Aorta (tissue), 5 donors: ENCODE results near the gene ZBTB47. TPM values are rescaled to one million over a fixed set of nuclear protein-coding genes. Genes with fewer than 3 reads are reported as not detected.
A peak's percentile ranks its signal among the peaks of the same experiment; 100 is the strongest.

Experiments
- ATAC-seq: fragments of 200-7000 bp; cut with Tn5 transposase; one replicate; pipeline ENCODE4 v1.9.1; 2022; ENCODE audit warnings: moderate library complexity; ENCODE audit not compliant: low FRiP score
- DNase-seq, 2 donors: peaks; one replicate each; pipeline ENCODE4 v3.0.0-alpha.2; 2020
- H3K27ac ChIP-seq, 2 donors: one replicate each; pipeline ENCODE4 v1.5.1; 2013; ENCODE audit warnings: low read length in 2 of 2, mild to moderate bottlenecking in 2 of 2, moderate library complexity in 2 of 2, control low read depth in 1 of 2, inconsistent platforms in 1 of 2, low read depth in 1 of 2
- H3K27me3 ChIP-seq, 2 donors: one replicate each; pipeline ENCODE4 v1.6.1; 2013; ENCODE audit warnings: control low read depth in 1 of 2, low read length in 1 of 2, mild to moderate bottlenecking in 1 of 2, moderate library complexity in 1 of 2; ENCODE audit not compliant: insufficient read depth in 2 of 2, control insufficient read depth in 1 of 2
- H3K36me3 ChIP-seq, 2 donors: one replicate each; pipeline ENCODE4 v1.6.1; 2013; ENCODE audit warnings: control low read depth in 1 of 2, low read length in 1 of 2, mild to moderate bottlenecking in 1 of 2; ENCODE audit not compliant: insufficient read depth in 2 of 2, control insufficient read depth in 1 of 2
- H3K4me1 ChIP-seq, 2 donors: one replicate each; pipeline ENCODE4 v1.6.1; 2013; ENCODE audit warnings: low read length in 2 of 2, control low read depth in 1 of 2, mild to moderate bottlenecking in 1 of 2, moderate library complexity in 1 of 2; ENCODE audit not compliant: insufficient read depth in 2 of 2, control insufficient read depth in 1 of 2
- H3K4me3 ChIP-seq, 2 donors: one replicate each; pipeline ENCODE4 v1.5.1; 2013; ENCODE audit warnings: low read length in 2 of 2, control low read depth in 1 of 2, mild to moderate bottlenecking in 1 of 2
- H3K9me3 ChIP-seq: one replicate; pipeline ENCODE4 v1.6.1; 2013; ENCODE audit warnings: mild to moderate bottlenecking, low read length; ENCODE audit not compliant: control insufficient read depth
- WGBS, 2 donors: extraction: QIAGEN DNeasy Blood & Tissue Kit; methylation state at CpG; one replicate each; pipeline ENCODE4 v1.1.7; 2013; 5-methylcytosine and 5-hydroxymethylcytosine counted together
- intact Hi-C, 2 donors: fragments of 100-400 bp; cut with DNase I; formaldehyde crosslinking; loops; one replicate each; pipeline versions ENCODE4 v1.14.2 to v1.15.0; 2022
- polyA plus RNA-seq, 2 donors: library from polyadenylated mRNA; stranded (reverse); fragments of 200-250 nt; gene quantifications; one replicate each; pipeline ENCODE4 v1.2.3, GENCODE V29; 2013
- total RNA-seq, 2 donors: library from RNA; stranded (reverse); fragmentation: NEBNext Ultra II Directional; extraction: Animal tissue kit (Norgen Biotek cat#: 25700); gene quantifications; one replicate each; pipeline ENCODE4 v1.2.1, GENCODE V29; 2021
- donor health status: healthy with polysubstance abuse.
- donor health status: Bipolar disorder and iron deficiency.
- donor health status: DM: no; HTN: no; CAD: no.
- donor health status: DM: no; HTN: no; CAD: no.
- donor health status: DM: yes; HTN: yes; CAD: no.

Gene ZBTB47
- total and polyA plus RNA-seq, 4 donors = 42.3 to 82.0 (median 74.8) TPM

DNA sequence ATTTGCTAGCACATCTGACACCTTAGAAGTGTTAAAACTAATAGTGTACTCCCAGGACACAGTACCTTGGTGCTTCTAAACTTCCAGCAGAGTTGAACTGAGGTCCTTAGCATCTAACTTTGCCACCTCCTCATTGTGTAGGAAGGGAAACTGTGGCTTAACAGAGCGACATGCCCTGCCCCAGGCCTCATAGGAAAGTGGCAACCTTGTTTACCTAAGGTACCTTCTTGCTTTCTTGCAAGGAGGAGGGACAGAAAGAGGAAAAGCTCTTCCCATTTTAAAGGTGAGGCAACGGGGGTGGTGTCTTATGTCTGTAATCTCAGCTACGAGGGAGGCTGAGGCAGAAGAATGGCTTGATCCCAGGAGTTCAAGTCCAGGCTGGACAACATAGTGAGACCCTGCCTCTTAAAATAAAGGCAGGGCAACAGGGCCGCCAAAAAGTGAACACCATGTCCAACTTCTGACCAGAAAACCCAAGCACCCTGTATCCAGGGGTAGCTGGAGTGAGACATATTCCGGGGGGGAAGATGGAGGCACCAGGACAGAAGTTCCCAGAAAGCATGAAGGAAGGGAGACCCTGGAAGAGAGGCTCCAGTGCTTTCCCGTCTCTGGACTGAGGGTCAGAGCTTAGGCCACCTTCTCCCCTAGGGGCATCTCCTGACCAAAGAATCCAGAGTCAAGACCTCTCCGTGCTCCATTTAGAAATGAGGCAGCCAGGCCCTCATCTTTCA, 31.3 kb downstream of the ZBTB47 start:
- Histone ChIP-seq H3K27me3 (no peaks in the 10 kb centered on the region), H3K9me3 (no peaks in the 10 kb centered on the region), H3K4me3 (no peak overlapping the region), H3K27ac (peak overlapping the region in 1 of 2 donors; percentile 44), H3K4me1 (peaks cover 0 to 3% of the 10 kb centered on the region in 2 donors), H3K36me3 (no peaks in the 10 kb centered on the region)
- 95% methylated on average over 7 of the region's 7 CpGs for WGBS, 2 donors
- intact Hi-C loops = loop anchor here in 1 of 2 donors (10.0 kb wide), 1 partner anchor 60 kb away; no protein-coding TSS in a partner anchor
- ATAC-seq = no peak
- peak in 1 of 2 donors; percentile 32 for DNase-seq

DNA sequence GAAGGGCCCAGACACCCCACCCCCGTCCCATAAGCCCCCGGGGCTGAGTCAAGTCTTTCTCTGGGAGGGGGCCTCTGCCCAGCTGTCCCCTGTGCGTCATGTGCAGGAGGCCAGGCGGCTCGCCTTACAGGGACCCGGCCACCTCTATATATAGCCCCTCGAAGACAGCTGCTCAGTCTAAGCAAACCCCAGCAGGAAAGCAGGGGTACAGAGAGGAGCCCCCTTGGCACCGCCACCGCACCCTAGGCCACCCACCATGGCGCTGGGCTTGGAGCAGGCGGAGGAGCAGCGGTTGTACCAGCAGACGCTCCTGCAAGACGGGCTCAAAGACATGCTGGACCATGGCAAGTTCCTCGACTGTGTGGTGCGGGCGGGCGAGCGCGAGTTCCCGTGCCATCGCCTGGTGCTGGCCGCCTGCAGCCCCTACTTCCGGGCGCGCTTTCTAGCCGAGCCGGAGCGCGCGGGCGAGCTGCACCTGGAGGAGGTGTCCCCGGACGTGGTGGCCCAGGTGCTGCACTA, 31.9 kb downstream of the ZBTB47 start, which contains the start of gene KLHL40:
TSS of gene KLHL40 (plus strand) at position 175 of the 519 bp plus-strand sequence. CDS start at position 257, 82 bp downstream.
- intact Hi-C loops = loop anchor here in 1 of 2 donors (10.0 kb wide), 1 partner anchor 59 kb away; no protein-coding TSS in a partner anchor
- H3K9me3 ChIP-seq = no peaks in the 10 kb centered on the region
- no peaks in the 10 kb centered on the region for H3K36me3 ChIP-seq
- no peak within 1 kb of the TSS for H3K4me3 ChIP-seq
- peak within 1 kb of the TSS in 1 of 2 donors; percentile 44 for H3K27ac ChIP-seq
- WGBS, 2 donors = 66 to 68% methylated on average over 34 of the region's 34 CpGs
- no peaks in the 10 kb centered on the region for H3K27me3 ChIP-seq
- H3K4me1 ChIP-seq = peaks cover 0 to 3% of the 10 kb centered on the region in 2 donors
- ATAC-seq (peak; percentile 16), DNase-seq (peak; percentile 38 to 68)

DNA sequence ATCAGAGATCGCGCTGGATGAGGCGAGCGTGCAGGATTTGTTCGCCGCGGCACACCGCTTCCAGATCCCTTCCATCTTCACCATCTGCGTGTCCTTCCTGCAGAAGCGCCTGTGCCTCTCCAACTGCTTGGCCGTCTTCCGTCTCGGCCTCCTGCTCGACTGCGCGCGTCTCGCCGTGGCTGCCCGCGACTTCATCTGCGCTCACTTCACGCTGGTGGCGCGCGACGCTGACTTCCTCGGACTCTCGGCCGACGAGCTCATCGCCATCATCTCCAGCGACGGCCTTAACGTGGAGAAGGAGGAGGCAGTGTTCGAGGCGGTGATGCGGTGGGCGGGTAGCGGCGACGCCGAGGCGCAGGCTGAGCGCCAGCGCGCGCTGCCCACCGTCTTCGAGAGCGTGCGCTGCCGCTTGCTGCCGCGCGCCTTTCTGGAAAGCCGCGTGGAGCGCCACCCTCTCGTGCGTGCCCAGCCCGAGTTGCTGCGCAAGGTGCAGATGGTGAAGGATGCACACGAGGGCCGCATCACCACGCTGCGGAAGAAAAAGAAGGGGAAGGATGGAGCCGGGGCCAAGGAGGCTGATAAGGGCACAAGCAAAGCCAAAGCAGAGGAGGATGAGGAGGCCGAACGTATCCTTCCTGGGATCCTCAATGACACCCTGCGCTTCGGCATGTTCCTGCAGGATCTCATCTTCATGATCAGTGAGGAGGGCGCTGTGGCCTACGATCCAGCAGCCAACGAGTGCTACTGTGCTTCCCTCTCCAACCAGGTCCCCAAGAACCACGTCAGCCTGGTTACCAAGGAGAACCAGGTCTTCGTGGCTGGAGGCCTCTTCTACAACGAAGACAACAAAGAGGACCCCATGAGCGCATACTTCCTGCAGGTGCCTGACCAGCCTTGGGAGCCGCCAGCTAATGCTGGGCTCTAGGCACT, 32.7 kb downstream of the ZBTB47 start:
- DNase-seq (peak; percentile 49 to 75), ATAC-seq (no peak)
- Histone ChIP-seq H3K4me3 (no peak overlapping the region), H3K27me3 (no peaks in the 10 kb centered on the region), H3K4me1 (peaks cover 0 to 3% of the 10 kb centered on the region in 2 donors), H3K27ac (no peak overlapping the region), H3K36me3 (no peaks in the 10 kb centered on the region), H3K9me3 (no peaks in the 10 kb centered on the region)
- 31 to 36% methylated on average over 80 of the region's 80 CpGs for WGBS, 2 donors
- intact Hi-C loops = loop anchor here in 1 of 2 donors (10.0 kb wide), 1 partner anchor 59 kb away; no protein-coding TSS in a partner anchor

DNA sequence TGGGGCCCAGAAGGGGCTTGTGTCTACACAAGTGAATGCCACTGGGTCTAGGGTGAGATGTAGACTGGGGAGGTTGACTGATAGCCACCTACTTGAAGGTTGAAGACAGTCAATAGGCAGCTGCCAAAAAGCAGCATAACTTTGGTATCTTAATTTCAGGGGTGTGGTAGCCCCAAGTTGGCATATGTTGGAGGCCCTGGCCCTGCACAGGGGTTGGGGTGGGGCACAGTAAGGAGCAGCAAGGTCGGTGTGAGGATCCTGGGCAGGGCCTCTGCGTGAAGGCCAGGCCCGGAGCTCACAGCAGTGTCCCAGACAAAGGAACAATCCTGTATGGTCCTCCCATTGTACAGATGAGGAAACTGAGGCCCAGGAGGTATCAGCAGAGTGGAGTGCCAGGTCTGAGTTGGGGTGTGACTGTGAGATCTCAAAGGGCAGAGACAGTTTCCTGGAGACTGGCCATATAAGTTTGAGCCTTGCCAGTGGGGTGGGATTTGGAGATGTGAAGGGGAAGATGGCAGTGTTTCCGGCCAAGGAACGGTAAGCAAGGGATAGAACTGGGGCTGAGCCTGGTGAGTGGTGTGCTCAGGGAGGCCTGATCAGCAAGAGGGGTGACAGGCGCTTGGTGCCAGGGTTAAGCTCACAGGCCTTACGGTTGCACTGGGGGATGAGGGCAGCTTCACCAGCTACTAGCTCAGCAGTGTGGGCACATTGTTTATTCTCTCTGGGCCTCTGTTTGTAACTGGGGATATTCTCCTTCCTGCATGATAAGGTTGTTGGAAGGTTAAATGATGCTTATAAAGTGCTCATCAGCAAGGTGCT, 33.5 kb downstream of the ZBTB47 start:
- H3K4me1 ChIP-seq = peaks cover 0 to 3% of the 10 kb centered on the region in 2 donors
- 85 to 86% methylated on average over 7 of the region's 7 CpGs for WGBS, 2 donors
- no peaks in the 10 kb centered on the region for H3K36me3 ChIP-seq
- no peak overlapping the region for H3K4me3 ChIP-seq
- H3K9me3 ChIP-seq = no peaks in the 10 kb centered on the region
- intact Hi-C loops = loop anchor here in 1 of 2 donors (10.0 kb wide), 1 partner anchor 58 kb away; no protein-coding TSS in a partner anchor
- H3K27me3 ChIP-seq = no peaks in the 10 kb centered on the region
- no peak overlapping the region for H3K27ac ChIP-seq
- ATAC-seq = no peak
- DNase-seq = peak; percentile 33 to 43

DNA sequence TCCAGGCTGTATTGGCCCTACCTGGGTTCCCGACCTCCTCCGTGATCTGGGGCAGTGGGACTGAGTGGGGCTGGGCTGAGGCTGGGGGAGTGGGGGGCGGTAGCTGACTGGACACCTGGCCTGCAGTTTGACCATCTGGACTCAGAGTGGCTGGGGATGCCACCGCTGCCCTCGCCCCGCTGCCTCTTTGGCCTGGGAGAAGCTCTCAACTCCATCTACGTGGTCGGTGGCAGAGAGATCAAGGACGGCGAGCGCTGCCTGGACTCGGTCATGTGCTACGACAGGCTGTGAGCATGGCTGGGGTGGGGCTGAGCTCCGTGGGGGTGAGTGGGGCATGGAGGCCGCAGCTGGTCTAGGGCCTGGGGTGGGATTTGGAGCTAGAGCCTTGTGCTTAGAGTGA, 34.5 kb downstream of the ZBTB47 start:
- DNase-seq = peak; percentile 37 to 73
- intact Hi-C loops = loop anchor here in 1 of 2 donors (10.0 kb wide), 1 partner anchor 57 kb away; no protein-coding TSS in a partner anchor

DNA sequence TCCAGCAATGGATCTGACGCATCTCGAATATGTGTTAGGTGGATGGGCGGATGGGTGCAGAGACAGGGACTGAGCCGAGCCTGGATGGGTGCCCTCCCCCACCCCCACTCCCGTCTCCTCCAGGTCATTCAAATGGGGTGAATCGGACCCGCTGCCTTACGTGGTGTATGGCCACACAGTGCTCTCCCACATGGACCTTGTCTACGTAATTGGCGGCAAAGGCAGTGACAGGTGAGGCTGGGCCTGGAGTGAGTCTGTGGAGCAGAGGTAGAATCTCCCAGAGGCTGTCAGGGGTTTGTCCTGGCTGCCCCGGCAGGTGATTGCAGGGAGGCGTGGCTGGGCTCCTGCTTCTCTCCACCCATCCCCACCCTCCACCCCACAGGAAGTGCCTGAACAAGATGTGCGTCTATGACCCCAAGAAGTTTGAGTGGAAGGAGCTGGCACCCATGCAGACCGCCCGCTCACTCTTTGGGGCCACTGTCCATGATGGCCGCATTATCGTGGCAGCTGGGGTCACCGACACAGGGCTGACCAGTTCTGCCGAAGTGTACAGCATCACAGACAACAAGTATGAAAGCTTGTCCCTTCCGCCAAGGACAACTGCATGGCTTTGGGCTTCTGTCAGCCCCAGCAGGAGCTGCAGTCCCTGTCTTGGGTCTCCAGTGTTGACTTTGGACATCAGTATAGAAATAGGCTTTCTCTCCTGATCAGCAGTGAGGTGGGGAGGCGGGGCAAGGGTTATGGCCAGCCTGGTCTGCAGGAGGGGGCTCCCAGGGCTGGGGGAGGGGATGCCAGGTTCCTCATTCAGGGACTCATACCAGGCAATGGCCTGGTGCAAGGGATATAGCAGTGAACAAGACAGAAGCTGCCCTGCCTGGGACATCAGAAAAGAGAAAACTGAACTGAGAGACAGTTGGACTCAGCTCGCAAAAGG, 35.3 kb downstream of the ZBTB47 start:
- Histone ChIP-seq H3K27me3 (no peaks in the 10 kb centered on the region), H3K27ac (no peak overlapping the region), H3K9me3 (no peaks in the 10 kb centered on the region), H3K4me3 (no peak overlapping the region), H3K36me3 (no peaks in the 10 kb centered on the region), H3K4me1 (no peaks in the 10 kb centered on the region)
- DNase-seq = peak; percentile 31 to 62
- 95% methylated on average over 22 of the region's 22 CpGs for WGBS, 2 donors
- intact Hi-C loops = loop anchor here in 1 of 2 donors (10.0 kb wide), 1 partner anchor 56 kb away; no protein-coding TSS in a partner anchor
- ATAC-seq = no peak

More for the DNA sequence above, 34.5 kb downstream of the ZBTB47 start:
- Histone ChIP-seq H3K27me3 (no peaks in the 10 kb centered on the region), H3K27ac (no peak overlapping the region), H3K36me3 (no peaks in the 10 kb centered on the region), H3K4me1 (peaks cover 0 to 3% of the 10 kb centered on the region in 2 donors), H3K4me3 (no peak overlapping the region), H3K9me3 (no peaks in the 10 kb centered on the region)
- WGBS, 2 donors = 95 to 96% methylated on average over 15 of the region's 15 CpGs
- ATAC-seq = no peak

DNA sequence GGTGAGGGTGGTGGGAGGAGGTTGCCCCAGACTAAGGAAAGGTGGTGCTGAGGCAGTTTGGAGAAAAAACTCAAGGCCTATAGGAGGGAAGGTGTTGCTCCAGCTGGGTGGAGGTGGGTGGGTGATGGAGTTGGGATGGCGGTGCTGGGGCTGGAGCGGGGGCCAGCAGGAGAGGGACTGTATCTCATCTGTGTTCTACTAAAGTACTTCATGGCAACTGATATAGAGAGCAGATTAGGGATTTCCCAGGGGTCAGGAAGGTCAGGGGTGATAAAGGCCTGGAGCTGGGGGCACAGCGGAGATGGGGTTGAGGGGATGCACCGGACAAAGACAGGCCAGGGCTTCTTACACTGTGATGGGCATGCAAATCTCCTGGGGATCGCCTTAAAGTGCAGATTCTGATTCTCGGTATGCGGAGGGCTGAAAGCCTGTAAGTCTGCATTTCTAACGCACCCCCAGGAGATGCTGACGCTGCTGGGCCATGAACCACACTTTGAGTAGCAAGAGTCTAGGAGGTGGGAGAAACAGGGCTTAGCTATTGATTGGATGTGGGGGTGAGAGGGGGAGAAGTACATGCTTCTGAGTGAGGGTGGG, 36.0 kb downstream of the ZBTB47 start:
- no peak overlapping the region for H3K4me3 ChIP-seq
- intact Hi-C loops = loop anchor here in 1 of 2 donors (10.0 kb wide), 1 partner anchor 55 kb away; no protein-coding TSS in a partner anchor
- H3K27me3 ChIP-seq = no peaks in the 10 kb centered on the region
- ATAC-seq (no peak), DNase-seq (peak; percentile 24 to 33)
- no peaks in the 10 kb centered on the region for H3K36me3 ChIP-seq
- H3K27ac ChIP-seq = no peak overlapping the region
- 93 to 97% methylated on average over 9 of the region's 9 CpGs for WGBS, 2 donors
- H3K4me1 ChIP-seq = no peaks in the 10 kb centered on the region
- H3K9me3 ChIP-seq = no peaks in the 10 kb centered on the region
